ENCODE results near the gene ANKRD24.
"Not testable (repeated sequence)": the region's sequence is repeated elsewhere in the genome, so short reads cannot be mapped to it uniquely, and the experiment has no call there.

ANKRD24 gene

DNA sequence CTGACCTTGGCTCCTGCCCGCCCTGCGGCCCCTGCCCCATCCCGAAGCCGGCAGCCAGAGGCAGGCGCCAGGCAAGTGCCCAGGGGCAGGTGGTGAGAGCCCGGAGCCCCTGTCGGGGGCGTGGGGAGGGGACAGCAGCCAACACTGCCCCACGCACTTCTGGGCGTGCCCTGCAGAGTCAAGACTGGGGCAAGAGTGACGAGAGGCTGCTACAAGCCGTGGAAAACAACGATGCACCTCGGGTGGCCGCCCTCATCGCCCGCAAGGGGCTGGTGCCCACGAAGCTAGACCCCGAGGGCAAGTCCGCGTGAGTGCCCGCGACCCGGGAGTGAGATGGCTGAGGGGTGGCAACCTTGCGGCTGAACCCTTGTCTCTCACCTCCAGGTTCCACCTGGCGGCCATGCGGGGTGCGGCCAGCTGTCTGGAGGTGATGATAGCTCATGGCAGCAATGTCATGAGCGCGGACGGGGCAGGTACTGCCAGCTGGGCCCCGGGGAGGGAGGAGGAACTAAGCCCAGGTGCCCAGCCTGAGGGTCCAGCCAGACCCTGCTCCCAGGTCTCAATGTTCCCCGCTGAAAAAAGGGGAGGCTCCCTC is 17.3 kb downstream of the ANKRD24 start:
- DNase-seq = no peak

DNA sequence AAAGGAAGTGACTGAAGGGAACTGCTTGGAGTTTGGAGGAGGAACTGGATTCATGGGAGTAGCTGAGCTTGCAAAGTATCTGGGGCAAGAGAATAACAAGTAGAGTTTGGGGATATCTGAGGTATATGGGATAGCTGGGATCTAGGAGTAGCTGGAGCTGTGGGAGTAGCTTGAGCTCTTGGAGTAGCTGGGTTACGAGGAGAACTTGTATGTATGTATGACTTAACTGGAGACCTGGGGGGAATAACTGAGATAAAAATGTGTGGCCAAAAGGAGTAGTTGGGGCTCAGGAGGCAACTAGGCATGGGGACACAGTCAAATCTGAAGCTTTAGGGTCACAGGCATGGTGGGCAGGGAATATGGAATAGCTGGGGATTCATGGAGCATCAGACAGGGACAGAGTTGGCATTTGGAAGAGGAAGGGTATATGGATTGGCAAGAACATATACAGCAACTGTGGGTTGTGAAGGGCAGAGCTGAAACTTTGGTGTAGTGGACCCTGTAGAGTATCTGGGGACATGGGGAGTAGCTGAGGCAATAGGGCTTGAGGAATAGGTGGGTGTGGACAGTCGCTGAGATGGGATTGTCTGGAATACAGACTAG is 18.6 kb downstream of the ANKRD24 start:
- DNase-seq = no peak

DNA sequence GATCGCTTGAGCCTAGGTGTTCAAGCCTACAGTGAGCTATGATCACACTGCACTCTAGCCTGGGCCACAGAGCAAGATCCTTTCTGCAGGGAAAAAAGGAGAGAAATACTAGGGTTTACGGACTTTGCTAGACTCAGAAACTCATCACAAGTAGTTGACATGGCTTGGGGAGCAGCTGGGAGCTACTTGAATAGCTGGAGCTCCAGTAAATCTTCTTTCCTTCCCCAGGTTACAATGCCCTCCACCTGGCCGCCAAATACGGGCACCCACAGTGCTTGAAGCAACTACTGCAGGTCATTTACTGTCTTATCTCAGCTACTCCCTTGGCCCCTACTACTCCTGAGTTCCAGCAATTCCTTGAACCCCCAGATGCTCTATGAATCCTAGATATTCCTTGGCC is 19.3 kb downstream of the ANKRD24 start:
- DNase-seq = no peak

DNA sequence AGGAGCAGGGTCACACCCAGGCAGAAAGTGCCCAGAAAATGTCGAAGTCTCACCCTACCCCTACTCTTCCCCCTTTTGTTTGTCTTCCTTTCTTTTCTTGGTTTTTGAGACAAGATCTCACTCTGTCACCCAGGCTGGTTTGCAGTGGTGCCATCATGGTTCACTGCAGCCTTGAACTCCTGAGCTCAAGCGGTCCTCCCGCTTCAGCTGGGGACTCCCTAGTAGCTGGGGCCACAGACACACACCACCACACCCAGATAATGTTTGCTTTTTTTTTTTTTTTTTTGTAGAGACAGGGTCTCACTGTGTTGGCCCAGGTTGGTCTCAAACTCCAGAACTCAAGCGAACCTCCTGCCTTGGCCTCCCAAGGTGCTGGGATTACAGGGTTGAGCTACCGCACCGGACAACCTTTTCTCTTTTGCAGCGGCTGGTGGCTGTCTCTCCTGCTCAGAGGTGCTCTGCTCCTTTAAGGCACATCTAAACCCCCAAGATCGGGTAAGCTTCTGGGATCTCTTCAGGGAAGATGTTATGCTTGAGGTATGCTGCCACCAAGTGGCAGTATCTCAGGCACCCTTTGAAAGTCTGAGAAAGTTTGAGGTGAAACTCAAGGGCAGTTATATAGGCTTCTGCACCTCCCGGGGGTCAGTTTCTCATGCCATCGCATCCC is 24.5 kb downstream of the ANKRD24 start:
- no peak for DNase-seq

DNA sequence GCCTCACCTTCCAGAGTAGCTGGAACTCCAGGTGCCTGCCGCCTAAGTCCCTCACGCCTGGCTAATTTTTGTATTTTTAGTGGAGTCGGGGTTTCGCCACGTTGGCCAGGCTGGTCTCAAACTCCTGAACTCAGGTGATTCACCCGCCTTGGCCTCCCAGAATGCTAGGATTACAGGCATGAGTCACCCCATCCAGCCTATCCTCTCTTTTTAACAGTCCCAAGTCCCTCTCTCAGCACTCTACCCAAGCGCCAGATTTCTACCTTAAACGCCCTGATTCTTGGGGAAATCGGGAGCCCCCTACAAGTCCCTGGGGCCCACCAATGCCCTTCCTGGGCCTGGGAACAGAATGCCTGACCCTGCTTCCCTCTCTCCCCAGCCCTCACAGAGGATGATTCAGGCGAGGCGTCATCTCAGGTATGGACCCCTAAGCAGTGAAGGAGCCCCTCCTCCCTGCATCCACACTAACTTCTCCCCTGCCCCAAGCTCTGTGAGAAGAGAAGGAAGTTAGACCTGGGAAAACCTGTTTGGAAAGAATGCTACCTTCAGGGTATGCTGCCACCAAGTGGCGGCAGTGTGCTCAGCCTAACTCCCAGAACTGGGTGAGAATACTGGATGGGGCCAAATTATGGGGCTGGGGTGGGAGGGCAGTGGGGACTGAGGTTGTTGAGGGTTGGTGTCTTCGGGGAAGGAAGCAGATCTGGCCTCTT is 26.1 kb downstream of the ANKRD24 start:
- DNase-seq = no peak

DNA sequence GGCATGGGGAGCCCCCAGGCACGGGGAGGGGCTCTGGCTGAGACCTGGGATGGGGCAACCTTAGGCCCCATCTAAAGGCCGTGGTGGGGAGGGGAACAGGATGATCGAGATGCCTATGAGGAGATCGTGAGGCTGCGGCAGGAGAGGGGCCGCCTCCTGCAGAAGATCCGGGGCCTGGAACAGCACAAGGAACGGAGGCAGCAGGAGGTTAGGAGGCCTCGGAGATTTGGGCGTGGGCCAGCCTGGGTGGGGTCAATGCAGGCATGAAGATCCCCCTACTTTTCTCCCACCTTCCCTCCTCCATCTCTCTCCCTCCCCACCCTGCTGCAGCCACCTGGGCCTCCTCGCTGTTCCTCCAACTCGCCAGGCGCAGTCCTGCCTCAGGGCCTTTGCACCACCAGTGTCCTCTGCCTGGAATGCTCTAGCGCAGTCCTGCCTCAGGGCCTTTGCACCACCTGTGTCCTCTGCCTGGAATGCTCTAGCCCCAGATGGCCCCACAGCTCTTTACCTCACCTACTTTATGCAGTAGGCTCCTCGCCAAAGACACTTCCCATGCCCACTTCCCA is 27.8 kb downstream of the ANKRD24 start:
- DNase-seq = no peak

DNA sequence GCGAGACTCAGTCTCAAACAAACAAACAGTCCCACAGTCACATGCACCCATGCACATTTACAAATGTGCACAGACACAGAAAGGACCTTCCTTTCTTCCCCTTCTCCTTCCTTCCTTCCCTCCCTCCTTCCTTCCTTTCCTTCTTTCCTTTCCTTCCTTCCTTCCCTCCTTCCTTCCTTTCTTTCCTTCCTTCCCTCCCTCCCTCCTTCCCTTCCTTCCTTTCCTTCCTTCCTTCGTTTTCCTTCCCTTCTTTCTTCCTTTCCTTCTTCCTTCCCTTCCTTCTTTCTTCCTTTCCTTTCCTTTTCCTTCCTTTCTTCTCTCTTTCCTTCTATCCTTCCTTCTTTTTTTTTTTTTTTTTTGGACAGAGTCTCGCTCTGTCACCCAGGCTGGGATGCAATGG is 30.6 kb downstream of the ANKRD24 start:
- no peak for DNase-seq

DNA sequence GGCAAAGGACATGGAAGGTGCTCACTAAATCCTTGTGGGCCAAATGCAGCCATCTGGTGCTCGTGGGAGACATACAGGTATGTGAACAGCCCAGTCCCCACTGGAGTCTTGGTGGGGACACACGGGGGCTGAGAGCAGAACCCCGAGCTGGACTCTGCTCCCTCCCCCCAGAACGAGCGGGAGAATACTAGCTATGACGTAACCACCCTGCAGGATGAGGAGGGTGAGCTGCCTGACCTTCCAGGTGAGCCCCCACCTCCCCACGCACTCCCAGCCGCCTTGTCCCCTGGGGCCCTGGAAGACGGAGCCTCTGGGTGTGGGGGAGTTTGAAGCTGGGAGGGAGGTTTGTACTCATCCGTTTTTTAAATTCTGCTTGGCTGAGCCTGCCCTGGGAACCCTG is 33.3 kb downstream of the ANKRD24 start:
- no peak for DNase-seq

DNA sequence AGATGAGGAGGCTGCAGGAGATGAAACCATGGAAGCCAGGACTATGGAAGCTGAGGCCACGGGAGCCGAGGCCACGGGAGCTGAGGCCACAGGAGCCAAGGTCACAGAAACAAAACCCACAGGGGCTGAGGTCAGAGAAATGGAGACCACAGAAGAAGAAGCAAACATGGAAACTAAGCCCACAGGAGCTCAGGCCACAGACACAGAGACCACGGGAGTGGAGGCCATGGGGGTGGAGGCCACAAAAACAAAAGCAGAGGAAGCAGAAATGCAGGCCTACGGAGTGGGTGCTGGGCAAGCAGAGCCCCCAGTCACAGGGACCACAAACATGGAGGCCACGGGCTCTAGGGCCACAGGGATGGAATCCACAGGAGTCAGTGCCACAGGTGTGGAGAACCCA is 34.4 kb downstream of the ANKRD24 start:
- DNase-seq = no peak

DNA sequence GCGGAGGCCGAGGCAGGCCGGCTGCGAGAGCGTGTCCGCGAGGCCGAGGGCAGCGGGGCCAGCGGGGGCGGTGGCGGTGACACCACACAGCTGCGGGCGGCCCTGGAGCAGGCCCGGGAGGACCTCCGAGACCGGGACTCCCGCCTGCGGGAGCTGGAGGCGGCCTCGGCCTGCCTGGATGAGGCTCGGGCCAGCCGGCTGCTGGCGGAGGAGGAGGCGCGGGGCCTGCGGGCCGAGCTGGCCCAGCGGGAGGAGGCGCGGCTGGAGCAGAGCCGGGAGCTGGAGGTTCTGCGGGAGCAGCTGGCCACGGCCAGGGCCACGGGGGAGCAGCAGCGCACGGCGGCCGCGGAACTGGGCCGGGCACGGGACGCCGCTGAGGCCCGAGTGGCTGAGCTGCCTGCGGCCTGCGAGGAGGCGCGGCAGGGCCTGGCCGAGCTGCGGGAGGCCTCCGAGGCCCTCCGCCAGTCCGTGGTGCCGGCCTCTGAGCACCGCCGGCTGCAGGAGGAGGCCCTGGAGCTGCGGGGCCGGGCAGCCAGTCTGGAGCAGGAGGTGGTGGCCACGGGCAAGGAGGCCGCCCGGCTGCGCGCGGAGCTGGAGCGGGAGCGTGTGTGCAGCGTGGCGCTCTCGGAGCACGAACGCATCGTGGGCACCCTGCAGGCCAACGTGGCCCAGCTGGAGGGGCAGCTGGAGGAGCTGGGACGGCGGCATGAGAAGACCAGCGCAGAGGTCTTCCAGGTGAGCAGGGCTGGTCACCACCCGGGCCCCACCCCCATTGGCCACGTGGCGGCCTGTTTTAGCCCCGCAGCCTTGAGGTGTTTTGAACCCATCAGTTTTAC is 35.2 kb downstream of the ANKRD24 start:
- no peak for DNase-seq

DNA sequence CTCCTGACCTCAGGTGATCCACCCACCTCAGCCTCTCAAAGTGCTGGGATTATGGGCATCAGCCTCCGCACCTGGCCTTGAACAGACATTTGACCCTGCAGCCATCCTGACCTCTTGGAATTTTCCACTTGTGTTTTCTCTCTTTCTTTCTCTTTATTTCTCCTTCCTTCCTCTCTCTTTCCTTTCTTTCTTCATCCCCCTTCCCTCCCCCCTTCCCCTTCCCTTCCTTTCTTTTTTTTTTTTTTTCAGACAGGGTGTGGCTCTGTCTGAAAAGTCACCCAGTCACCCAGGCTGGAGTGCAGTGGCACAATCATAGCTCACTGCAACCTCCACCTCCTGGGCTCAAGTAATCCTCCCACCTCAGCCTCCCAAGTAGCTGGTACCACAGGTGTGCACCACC is 36.0 kb downstream of the ANKRD24 start:
- DNase-seq = not testable (repeated sequence)

DNA sequence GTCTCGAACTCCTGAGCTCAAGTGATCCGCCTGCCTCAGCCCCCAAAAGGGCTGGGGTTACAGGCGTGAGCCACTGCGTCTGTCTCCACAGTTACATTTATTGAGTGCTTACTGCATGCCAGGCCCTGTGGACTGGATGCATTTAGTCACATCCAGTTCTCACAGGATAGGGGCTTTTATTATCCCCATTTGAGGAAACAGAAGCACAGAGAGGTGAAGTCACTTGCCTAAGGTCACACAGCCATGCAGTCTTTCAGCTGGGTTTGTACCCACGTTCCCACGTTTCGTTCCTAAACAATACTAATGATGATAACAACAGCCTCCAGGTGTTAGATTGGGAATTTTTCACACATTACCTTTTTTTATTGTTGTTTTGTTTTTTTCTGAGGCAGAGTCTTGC is 37.7 kb downstream of the ANKRD24 start:
- DNase-seq = no peak

DNA sequence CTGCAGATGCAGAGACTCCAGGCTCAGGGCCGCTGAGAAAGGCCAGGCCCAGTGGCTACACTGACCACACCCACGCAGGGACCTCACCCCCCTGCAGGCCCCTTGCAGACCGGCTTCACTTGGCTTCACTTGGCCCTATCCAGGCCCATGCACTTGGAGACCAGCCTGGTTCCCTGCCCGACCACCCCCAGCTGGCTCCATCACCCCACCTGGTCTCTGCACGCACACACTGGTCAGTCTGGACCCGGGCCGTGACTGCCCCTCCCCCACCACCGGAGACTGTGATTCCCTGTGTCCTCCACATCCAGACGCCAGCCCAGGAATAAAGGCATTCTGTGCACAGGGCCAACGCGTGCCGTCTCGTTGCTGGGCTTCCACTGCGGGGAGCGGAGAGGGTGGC is 42.0 kb downstream of the ANKRD24 start:
- no peak for DNase-seq

DNA sequence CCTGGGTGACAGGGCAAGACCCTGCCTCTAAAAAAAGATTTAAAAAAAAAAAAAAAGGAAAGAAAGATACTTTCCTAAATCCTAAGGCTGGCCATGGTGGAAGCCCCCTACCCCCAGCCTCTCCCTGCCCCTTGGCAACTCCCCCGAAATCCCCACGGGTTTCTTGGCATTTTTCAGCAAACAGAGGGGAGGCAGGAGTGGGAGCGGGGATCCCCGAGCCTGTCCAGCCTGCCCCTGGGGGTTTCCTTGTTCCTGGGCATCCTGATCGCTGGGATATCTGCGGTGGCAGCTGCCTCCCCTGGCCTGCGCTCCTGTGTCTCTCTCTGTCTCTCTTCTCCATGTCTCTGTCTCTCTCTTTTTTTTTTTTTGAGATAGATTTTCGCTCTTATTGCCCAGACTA is 43.4 kb downstream of the ANKRD24 start:
- DNase-seq = no peak

DNA sequence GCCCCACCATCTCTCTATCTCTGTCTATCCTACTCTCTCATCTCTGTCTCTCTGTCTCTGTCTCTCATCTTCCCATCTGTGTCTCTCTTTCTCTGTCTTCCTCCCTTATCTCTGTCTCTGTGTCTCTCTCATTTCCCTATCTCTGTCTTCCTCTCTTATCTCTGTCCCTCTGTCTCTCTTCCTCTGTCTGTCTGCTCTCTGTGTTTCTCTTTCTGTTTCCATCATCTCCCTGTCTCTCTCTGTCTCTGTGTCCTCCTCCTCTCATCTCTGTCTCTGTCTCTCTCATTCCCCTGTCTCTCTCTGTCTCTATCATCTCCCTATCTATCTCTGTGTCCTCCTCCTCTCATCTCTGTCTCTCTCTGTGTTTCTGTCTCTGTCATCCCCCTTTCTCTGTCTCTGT is 45.3 kb downstream of the ANKRD24 start:
- no peak for DNase-seq

DNA sequence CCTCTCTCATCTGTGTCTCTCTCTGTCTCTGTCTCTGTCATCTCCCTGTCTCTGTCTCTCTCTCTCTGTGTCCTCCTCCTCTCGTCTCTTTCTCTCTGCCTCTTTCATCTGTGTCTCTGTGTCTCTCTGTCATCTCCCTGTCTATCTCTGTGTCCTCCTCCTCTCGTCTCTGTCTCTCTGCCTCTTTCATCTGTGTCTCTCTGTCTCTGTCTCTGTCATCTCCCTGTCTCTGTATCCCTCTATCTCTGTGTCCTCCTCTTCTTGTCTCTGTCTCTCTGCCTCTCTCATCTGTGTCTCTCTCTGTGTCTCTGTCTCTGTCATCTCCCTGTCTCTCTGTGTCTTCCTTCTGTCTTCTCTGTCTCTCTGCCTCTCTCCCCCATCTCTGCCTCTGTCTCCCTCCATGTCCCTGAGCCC is 46.3 kb downstream of the ANKRD24 start:
- DNase-seq = no peak

DNA sequence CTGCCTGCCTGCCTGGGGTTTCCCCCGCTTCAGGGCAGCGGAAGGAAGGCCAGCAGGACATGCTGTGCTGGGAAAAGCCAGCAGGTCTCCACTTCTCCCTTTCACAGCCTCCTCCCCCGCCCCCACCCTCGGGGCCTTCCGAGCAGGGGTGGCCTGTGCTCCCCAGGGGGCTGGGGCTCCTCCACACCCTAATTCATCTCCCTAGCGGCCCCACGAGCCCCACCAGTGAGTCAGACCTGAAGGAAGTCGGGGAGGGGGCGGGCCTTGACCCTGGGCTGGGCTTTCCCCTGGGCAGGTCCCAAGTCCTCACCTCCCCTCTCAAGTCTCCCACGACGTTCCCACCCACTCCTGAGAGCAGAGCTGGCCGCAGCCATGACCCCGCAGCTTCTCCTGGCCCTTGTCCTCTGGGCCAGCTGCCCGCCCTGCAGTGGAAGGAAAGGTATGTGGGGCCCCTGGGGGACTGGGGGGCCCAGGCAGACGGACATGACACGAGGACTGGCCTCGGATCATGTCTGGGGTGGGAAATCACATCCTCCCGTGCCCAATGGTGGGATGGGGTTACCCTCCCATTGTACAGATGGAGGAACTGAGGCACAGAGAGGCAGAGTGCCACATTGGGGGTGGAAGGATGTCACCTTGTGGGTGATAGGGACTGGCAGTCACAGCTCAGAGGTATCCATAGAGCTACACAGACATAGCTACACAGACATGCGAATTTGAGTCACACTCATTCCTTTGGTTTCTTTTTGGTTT is 46.9 kb downstream of the ANKRD24 start, which contains the start of gene EBI3:
EBI3 (plus strand) TSS at position 345 of the 753 bp plus-strand sequence; CDS start at position 373, 28 bp downstream.
- no peak for DNase-seq

DNA sequence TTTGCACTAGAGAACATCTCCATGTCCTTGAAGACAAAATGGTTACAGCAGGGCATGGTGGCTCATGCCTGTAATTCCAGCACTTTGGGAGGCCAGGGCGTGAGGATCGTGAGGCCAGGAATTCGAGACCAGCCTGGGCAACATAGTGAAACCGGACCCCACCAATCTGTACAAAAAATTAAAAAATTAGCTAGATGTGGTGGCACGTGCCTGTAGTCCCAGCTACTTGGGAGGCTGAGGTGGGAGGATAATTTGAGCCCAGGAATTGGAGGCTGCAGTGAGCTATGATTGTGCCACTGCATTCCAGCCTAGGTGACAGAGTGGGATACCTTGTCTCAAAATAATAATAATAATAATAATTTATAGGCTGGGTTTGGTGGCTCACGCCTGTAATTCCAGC is 47.7 kb downstream of the ANKRD24 start:
- not testable (repeated sequence) for DNase-seq

DNA sequence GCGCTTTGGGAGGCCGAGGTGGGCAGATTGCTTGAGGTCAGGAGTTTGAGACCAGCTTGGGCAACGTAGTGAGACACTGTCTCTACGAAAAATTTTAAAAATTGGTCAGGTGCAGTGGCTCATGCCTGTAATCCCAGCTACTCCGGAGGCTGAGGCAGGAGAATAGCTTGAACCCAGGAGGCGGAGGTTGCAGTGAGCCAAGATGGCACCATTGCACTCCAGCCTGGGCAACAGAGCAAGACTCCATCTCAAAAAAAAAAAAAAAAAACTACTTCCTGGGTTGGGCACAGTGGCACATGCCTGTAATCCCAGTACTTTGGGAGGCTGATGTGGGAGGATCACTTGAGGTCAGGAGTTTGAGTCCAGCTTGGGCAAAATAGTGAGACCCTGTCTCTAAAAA is 49.0 kb downstream of the ANKRD24 start:
- not testable (repeated sequence) for DNase-seq

DNA sequence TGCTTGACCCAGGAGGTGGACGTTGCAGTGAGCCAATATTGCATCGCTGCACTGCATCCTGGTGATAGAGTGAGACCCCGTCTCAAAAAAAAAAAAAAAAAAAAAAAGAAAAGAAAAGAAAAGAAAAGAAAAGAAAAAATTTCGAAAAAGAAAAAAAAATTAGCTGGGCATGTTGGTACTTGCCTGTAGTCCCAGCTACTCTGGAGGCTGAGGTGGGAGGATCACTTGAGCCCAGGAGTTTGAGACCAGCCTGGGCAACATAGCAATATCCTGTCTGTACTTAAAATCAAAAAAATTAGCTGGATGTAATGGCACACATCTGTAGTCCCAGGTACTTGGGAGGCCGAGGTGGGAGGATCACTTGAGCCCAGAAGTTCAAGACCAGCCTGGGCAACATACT is 49.6 kb downstream of the ANKRD24 start:
- not testable (repeated sequence) for DNase-seq

DNA sequence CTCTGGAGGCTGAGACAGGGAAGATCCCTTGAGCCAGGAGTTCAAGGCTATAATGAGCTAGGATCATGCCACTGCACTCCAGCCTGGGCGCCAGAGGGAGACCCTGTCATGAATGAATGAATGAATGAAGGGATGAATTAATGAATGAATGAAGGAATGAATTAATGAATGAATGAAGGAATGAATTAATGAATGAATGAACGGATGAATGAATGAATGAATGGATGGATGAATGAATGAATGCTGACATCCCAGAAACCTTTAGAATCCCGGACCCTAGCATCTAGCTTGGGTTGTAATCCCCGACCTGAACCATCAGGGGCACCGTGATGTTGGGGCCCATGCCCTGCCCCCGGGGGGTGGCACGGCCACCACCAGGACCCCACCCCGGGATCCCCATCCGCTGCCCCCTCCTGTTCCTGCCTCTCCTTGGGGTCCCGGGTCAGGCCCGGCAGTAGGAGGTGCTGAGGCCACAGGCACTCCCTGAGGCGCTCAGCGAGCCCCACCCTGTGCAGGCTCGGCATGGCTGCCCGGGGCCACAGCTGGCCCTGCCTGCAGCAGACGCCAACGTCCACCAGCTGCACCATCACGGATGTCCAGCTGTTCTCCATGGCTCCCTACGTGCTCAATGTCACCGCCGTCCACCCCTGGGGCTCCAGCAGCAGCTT is 50.3 kb downstream of the ANKRD24 start:
- DNase-seq = no peak
